HG03469 (cell line): Measurements from ENCODE around the gene KYNU.
A peak's percentile ranks its signal among the peaks of the same experiment; 100 is the strongest.
"Not testable (repeated sequence)": the region's sequence is repeated elsewhere in the genome, so short reads cannot be mapped to it uniquely, and the experiment has no call there.

Experiments used
- ATAC-seq: cut with Tn5 transposase; IDR thresholded peaks from one replicate; pipeline ENCODE4 v1.9.1; 2021; ENCODE audit warnings: mild to moderate bottlenecking, moderate library complexity, moderate number of reproducible peaks; ENCODE audit not compliant: unreplicated experiment

The KYNU gene

GRCh38 chr2:143084462-143084861, 207.0 kb downstream of the KYNU start:
- no peak for ATAC-seq

GRCh38 chr2:143085125-143085784, 207.8 kb downstream of the KYNU start:
- peak; percentile 57 for ATAC-seq

GRCh38 chr2:143087033-143087432, 209.6 kb downstream of the KYNU start:
- ATAC-seq = no peak

- ATAC-seq = no peak
Observed at GRCh38 chr2:143088388-143088787, 210.9 kb downstream of the KYNU start.

GRCh38 chr2:143089520-143089919, 212.1 kb downstream of the KYNU start:
- ATAC-seq = not testable (repeated sequence)
